HCEC 1CT (cell line): ENCODE data around the gene MEAK7.

Experiments used
- DNase-seq: peaks from one replicate; pipeline ENCODE4 v3.0.0-alpha.2; 2017

MEAK7 gene, protein sequence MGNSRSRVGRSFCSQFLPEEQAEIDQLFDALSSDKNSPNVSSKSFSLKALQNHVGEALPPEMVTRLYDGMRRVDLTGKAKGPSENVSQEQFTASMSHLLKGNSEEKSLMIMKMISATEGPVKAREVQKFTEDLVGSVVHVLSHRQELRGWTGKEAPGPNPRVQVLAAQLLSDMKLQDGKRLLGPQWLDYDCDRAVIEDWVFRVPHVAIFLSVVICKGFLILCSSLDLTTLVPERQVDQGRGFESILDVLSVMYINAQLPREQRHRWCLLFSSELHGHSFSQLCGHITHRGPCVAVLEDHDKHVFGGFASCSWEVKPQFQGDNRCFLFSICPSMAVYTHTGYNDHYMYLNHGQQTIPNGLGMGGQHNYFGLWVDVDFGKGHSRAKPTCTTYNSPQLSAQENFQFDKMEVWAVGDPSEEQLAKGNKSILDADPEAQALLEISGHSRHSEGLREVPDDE

GRCh38 chr16:84504420-84505248, at the start of gene MEAK7:
Gene MEAK7 (minus strand): TSS chr16:84504659. CDS start chr16:84498086, 6,573 bp downstream.
- DNase-seq = peak; percentile 96

DNA sequence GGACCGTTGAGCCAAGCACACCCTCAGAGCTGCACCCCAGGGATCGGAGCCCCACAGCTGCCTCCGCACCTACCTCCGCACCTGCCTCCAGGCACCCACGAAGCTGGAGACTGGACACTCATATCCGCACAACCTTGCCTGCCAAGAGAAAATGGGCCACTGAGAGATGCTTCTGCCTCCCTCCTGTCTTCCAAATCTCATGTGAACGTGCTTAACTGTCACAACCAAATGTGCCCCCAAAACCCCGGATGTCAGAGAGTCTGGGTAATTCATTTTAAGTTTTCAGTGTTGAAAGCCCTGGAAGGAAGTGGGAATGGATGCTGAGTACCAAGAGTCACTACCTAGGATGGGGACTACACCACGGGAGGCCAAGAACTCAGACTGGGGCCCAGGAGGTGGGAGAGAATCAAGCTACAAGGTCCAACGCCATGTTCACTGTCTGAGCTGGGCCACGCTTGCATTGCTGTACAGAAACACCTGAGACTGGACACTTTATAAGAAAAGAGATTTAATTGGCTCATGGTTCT, 49.5 kb upstream of the MEAK7 start:
- DNase-seq = no peak

DNA sequence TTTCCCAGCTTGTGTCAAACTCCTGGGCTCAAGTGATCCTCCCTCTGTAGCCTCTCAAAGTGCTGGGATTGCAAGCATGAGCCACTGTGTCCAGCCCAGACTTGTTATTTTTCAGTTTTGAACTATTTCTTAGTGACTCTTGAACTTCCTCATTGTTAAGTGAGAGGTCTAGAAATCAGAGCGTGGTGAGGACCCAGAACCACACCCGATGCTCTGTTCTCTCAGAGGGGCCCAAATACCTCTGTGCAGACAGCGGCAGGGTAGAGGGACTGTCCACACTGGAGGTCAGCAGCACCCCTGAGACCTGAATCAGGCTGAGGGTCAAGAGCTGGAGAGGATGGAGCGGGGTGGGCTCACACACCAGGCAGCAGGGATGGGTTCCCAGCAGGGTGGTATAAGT, 47.7 kb upstream of the MEAK7 start:
- DNase-seq = no peak

GRCh38 chr16:84550096-84550495, 45.6 kb upstream of the MEAK7 start:
- DNase-seq = no peak

GRCh38 chr16:84548971-84549844, 44.7 kb upstream of the MEAK7 start:
- DNase-seq = no peak

DNA sequence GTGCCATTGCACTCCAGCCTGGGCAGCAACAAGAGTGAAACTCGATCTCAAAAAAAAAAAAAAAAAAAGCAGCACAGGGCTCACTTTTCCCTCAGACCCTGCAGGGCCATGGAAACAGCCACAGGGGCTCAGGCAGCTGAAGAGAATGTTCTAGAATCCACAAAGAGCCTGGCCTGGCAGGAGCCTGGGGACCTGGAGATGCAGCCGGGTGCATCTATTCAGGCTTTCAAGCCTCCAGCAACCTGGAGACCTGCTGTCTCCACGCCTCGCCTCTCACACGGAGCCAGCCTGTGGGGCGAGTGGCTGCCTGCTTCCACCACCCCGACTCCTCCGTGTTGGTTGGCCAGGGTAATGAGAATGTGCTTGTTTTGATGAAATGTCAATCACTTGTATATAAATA, 44.0 kb upstream of the MEAK7 start:
- no peak for DNase-seq

- DNase-seq = no peak
These were observed 43.1 kb upstream of the MEAK7 start for GRCh38 chr16:84547546-84548061.

DNA sequence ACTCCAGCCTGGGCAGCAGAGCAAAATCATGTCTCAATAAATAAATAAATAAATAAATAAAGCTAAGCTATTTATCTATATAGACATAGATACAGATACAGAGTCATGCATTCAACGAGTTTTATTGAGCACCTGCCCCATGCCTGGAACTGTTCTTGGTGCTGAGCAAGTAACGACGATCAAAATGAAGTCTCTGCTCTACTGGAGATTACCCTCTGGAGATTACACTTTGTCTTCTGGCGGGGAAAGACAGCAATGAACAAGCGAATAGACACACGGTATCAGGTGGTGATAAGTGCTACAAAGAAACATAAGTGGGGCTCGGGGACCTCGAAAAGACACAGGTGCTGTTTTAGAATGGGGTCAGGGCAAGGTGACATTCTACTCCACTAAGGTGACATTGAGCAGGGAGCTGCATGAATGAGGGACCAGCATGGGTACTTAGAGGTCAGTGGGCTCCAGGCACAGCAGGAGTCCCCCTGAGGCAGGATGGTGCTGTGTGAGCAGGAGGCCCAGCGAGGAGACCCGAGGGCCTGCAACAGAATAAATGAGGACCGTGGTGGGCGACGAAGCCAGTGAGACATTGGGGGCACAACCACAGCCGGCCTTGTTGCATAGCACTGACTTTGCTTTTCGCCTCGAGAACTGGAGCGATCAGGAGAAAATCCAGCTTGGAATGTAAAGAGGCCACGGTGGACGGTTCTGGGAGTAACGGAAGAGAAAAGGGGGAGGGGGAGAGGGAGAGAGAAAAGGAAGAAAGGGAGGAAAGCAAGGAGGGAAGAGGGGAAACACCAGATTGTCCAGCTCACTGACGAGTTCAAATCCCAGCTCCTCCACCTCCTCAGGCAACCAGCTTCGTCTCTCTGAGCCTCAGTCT, 42.4 kb upstream of the MEAK7 start:
- DNase-seq = no peak

GRCh38 chr16:84545114-84545737, 40.8 kb upstream of the MEAK7 start:
- no peak for DNase-seq

DNA sequence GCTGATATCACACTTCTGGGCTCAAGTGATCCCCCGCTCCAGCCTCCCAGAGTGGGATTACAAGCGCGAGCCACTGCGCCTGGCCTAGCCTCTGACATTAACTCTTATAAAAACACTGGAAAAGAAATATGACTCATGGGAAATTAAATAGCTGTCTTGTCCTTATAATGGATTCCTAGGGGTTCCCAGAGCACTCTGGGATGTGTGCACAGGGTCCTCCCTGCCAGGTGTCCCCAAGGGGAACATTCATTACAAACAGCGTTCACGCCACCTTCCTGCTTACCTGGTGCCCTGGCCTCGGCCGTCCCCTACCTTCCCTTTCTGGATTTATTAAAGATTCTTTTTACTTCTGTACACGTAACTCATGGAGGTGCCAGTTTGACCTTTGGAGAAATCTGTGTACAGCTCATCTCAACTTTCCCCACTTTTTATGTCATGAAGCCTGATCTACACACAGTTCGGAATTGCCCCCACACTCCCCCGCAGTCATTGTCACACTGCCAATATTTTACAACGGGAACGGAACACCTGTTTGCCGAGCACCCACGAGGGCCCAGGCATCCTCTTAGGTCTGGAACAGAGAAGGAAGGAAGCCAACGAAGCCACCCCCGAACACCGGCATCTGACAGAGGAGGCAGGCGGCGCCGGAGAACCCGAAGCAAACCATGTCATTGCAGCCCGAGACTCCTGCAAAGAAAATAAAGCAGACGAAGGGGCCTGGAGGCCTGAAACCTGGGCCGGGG, 39.7 kb upstream of the MEAK7 start:
- DNase-seq = no peak

- no peak for DNase-seq
These were observed 38.8 kb upstream of the MEAK7 start for GRCh38 chr16:84543253-84543652.

DNA sequence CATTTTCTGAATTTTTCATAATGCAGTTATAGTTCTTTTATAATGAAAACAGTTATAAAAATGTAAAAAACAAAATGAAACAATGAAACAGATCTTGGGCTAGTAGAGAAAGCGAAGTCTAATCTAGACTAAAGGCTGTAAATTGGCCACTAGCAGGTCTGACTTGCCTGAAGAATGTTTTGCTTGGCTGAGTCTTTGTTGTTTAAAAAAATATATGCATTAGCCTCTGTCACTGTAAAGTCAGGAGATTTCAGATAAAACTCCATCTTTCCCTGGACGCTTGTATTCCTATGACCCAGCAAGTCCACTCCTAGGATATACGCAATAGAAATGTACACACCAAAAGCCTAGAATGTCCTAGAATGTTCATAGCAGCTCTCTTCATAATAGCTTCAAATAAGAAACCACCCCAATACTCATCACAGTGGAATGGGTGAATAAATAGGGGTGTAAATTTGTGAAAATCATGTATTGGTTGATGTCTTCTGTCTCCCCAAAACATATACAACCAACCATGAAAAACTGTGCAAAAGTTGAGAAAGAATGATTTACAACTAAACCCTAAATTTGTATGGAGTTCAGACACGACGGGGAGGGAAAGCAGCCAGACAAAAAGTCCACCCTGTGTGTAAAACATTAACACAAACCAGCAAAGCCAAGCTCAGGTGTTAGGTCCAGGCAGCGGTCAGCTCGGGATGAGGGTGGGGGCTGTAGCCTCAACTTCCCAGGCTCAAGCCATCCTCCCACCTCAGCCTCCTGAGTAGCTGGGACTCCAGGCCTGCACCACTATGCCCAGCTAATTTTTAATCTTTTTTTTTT, 37.7 kb upstream of the MEAK7 start:
- no peak for DNase-seq

DNA sequence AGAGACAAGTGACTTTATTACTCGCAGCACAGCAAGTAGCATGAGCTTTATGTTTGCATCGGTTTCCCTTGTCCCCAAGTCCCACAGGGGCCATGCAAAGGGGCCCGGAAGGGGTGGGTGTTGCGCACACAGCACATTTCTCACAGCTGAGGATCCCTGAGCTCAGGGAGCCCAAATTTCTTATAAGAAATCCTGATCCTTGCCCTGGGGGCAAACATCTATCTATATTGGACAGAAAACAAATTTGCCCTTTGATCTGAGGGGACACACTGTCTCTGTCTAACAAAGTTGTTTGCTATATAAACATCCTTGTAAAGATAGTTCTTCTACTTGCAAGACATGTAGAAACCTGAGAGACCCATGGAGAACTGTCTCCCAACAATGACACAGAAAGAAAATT, 35.7 kb upstream of the MEAK7 start:
- no peak for DNase-seq

GRCh38 chr16:84538222-84538840, 33.9 kb upstream of the MEAK7 start:
- DNase-seq = no peak

- no peak for DNase-seq
These were observed 33.2 kb upstream of the MEAK7 start for GRCh38 chr16:84537491-84538151.

DNA sequence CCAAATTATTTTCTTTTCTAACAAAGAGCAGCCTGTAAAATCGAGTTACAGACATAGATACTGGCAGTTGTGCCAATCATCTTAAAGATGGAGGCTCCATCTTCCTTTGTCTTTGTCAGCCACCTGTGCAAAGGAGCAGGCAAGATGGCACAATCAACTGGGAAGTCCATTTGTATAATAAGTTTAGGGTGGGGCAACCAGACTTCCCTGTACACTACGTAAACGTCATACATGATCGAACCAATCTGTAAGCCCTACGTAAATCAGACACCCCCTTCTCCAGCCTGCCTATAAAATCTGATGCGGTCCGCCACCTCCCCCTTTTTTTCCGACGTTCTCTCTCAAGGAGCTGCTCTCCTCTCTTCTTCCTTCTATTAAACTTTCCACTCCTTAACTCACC, 31.4 kb upstream of the MEAK7 start:
- DNase-seq = no peak

GRCh38 chr16:84535408-84535807, 30.9 kb upstream of the MEAK7 start:
- DNase-seq = no peak

DNA sequence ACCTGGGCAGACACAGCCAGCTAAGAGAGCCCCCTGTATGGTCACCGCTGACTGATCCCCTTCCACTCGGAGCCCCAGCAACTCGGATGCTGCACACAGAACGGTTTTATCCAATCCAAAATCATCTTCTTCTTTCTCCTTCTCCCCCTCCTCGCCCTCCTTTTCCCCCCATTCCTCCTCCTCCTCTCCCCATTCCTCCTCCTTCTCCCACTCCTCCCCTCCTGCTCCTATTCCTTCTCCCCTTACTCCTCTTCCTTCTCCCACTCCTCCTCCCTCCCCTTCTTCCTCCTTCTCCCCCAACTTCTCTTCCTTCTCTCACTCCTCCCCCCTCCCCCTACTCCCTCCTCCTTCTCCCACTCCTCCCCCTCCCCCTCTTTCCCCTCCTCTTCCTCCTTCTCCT, 30.4 kb upstream of the MEAK7 start:
- no peak for DNase-seq
